HG03565 (cell line): ENCODE results near the gene CDKL4.
"Not testable (repeated sequence)": the region's sequence is repeated elsewhere in the genome, so short reads cannot be mapped to it uniquely, and the experiment has no call there.

Experiments used
- ATAC-seq: cut with Tn5 transposase; IDR thresholded peaks from one replicate; pipeline ENCODE4 v1.9.1; 2021; ENCODE audit warnings: mild to moderate bottlenecking, moderate library complexity; ENCODE audit not compliant: unreplicated experiment

The CDKL4 gene

GRCh38 chr2:39232141-39232540, 11.6 kb downstream of the CDKL4 start:
- no peak for ATAC-seq

- ATAC-seq = peak; percentile 12
Observed at GRCh38 chr2:39228413-39229209, 15.2 kb downstream of the CDKL4 start.

GRCh38 chr2:39227628-39228412, 15.9 kb downstream of the CDKL4 start:
- ATAC-seq = peak; percentile 76

- ATAC-seq = no peak
Observed at GRCh38 chr2:39225567-39225966, 18.2 kb downstream of the CDKL4 start.

- ATAC-seq = no peak
Observed at GRCh38 chr2:39223909-39224308, 19.9 kb downstream of the CDKL4 start.

GRCh38 chr2:39221459-39221858, 22.3 kb downstream of the CDKL4 start:
- no peak for ATAC-seq

- no peak for ATAC-seq
Observed at GRCh38 chr2:39220136-39220535, 23.6 kb downstream of the CDKL4 start.

- no peak for ATAC-seq
Observed at GRCh38 chr2:39218391-39218790, 25.4 kb downstream of the CDKL4 start.

- ATAC-seq = no peak
Observed at GRCh38 chr2:39217192-39217550, 26.6 kb downstream of the CDKL4 start.

- ATAC-seq = no peak
Observed at GRCh38 chr2:39216346-39217191, 27.2 kb downstream of the CDKL4 start.

- no peak for ATAC-seq
Observed at GRCh38 chr2:39215545-39215944, 28.2 kb downstream of the CDKL4 start.

- no peak for ATAC-seq
Observed at GRCh38 chr2:39213015-39213414, 30.8 kb downstream of the CDKL4 start.

- no peak for ATAC-seq
Observed at GRCh38 chr2:39210846-39211245, 32.9 kb downstream of the CDKL4 start.

GRCh38 chr2:39203382-39203781, 40.4 kb downstream of the CDKL4 start:
- no peak for ATAC-seq

GRCh38 chr2:39202639-39203369, 41.0 kb downstream of the CDKL4 start:
- no peak for ATAC-seq

GRCh38 chr2:39197003-39197402, 46.8 kb downstream of the CDKL4 start:
- not testable (repeated sequence) for ATAC-seq

- no peak for ATAC-seq
Observed at GRCh38 chr2:39194686-39195085, 49.1 kb downstream of the CDKL4 start.

GRCh38 chr2:39188960-39189494, 54.7 kb downstream of the CDKL4 start:
- ATAC-seq = no peak

GRCh38 chr2:39183673-39184072, 60.1 kb downstream of the CDKL4 start:
- ATAC-seq = no peak

GRCh38 chr2:39181297-39181696, 62.5 kb downstream of the CDKL4 start:
- ATAC-seq = no peak
